ENCODE data around the gene THRB.

THRB gene

GRCh38 chr3:24373198-24373959 is 121.3 kb downstream of the THRB start:
- H3K9ac ChIP-seq (ENCODE audit: low read length): no peak overlapping the region
- H3K36me3 ChIP-seq (ENCODE audit: low read length): no peaks in the 10 kb centered on the region
- no peaks in the 10 kb centered on the region for H3K9me2 ChIP-seq (replicated peaks; ENCODE audit: insufficient read depth, low read length)
- no peaks in the 10 kb centered on the region for H3F3A ChIP-seq (ENCODE audit: insufficient read depth)
- TF ChIP-seq, protein P1, sequence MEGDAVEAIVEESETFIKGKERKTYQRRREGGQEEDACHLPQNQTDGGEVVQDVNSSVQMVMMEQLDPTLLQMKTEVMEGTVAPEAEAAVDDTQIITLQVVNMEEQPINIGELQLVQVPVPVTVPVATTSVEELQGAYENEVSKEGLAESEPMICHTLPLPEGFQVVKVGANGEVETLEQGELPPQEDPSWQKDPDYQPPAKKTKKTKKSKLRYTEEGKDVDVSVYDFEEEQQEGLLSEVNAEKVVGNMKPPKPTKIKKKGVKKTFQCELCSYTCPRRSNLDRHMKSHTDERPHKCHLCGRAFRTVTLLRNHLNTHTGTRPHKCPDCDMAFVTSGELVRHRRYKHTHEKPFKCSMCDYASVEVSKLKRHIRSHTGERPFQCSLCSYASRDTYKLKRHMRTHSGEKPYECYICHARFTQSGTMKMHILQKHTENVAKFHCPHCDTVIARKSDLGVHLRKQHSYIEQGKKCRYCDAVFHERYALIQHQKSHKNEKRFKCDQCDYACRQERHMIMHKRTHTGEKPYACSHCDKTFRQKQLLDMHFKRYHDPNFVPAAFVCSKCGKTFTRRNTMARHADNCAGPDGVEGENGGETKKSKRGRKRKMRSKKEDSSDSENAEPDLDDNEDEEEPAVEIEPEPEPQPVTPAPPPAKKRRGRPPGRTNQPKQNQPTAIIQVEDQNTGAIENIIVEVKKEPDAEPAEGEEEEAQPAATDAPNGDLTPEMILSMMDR (IDR thresholded peaks at IDR 0.05; ENCODE audit: insufficient read depth, low read length, poor library complexity, severe bottlenecking): no peak
- no peak for TF ChIP-seq EZH2phosphoT487 (conservative IDR thresholded peaks at IDR 0.05; ENCODE audit: low read length)
- H3K27ac ChIP-seq (ENCODE audit: low read depth, low read length): no peak overlapping the region
- H3K27me3 ChIP-seq (ENCODE audit: low read length): no peaks in the 10 kb centered on the region
- no peaks in the 10 kb centered on the region for H3K79me2 ChIP-seq (ENCODE audit: insufficient read depth, low read length)
- H2AFZ ChIP-seq (ENCODE audit: low read depth, low read length, severe bottlenecking): no peak overlapping the region
- no peak overlapping the region for H3K4me3 ChIP-seq (ENCODE audit: insufficient read depth, low read length, poor library complexity, severe bottlenecking)
- no peak overlapping the region for H3K4me2 ChIP-seq (ENCODE audit: low read depth, low read length, poor library complexity, severe bottlenecking)
- no peaks in the 10 kb centered on the region for H4K20me1 ChIP-seq (ENCODE audit: low read depth, low read length)
- H3K9me3 ChIP-seq (ENCODE audit: insufficient read depth, low read length): no peaks in the 10 kb centered on the region

GRCh38 chr3:24372559-24373197 is 122.0 kb downstream of the THRB start:
- Histone ChIP-seq H3F3A (ENCODE audit: insufficient read depth) (no peaks in the 10 kb centered on the region), H4K20me1 (ENCODE audit: low read depth, low read length) (no peaks in the 10 kb centered on the region), H3K9ac (ENCODE audit: low read length) (no peak overlapping the region), H3K36me3 (ENCODE audit: low read length) (no peaks in the 10 kb centered on the region), H3K27ac (ENCODE audit: low read depth, low read length) (no peak overlapping the region), H3K4me3 (ENCODE audit: insufficient read depth, low read length, poor library complexity, severe bottlenecking) (no peak overlapping the region), H3K27me3 (ENCODE audit: low read length) (no peaks in the 10 kb centered on the region), H3K9me2 (replicated peaks; ENCODE audit: insufficient read depth, low read length) (no peaks in the 10 kb centered on the region), H3K79me2 (ENCODE audit: insufficient read depth, low read length) (no peaks in the 10 kb centered on the region), H3K4me2 (ENCODE audit: low read depth, low read length, poor library complexity, severe bottlenecking) (no peak overlapping the region), H2AFZ (ENCODE audit: low read depth, low read length, severe bottlenecking) (no peak overlapping the region), H3K9me3 (ENCODE audit: insufficient read depth, low read length) (no peaks in the 10 kb centered on the region)
- TF ChIP-seq, protein P1 (IDR thresholded peaks at IDR 0.05; ENCODE audit: insufficient read depth, low read length, poor library complexity, severe bottlenecking): no peak
- no peak for TF ChIP-seq EZH2phosphoT487 (conservative IDR thresholded peaks at IDR 0.05; ENCODE audit: low read length)

GRCh38 chr3:24370352-24371090 is 124.1 kb downstream of the THRB start:
- Histone ChIP-seq H3K27me3 (ENCODE audit: low read length) (no peaks in the 10 kb centered on the region), H3F3A (ENCODE audit: insufficient read depth) (no peaks in the 10 kb centered on the region), H3K79me2 (ENCODE audit: insufficient read depth, low read length) (no peaks in the 10 kb centered on the region), H3K9me2 (replicated peaks; ENCODE audit: insufficient read depth, low read length) (no peaks in the 10 kb centered on the region), H3K9me3 (ENCODE audit: insufficient read depth, low read length) (no peaks in the 10 kb centered on the region), H3K36me3 (ENCODE audit: low read length) (no peaks in the 10 kb centered on the region), H3K4me3 (ENCODE audit: insufficient read depth, low read length, poor library complexity, severe bottlenecking) (no peak overlapping the region), H3K9ac (ENCODE audit: low read length) (no peak overlapping the region), H2AFZ (ENCODE audit: low read depth, low read length, severe bottlenecking) (no peak overlapping the region), H3K27ac (ENCODE audit: low read depth, low read length) (no peak overlapping the region), H4K20me1 (ENCODE audit: low read depth, low read length) (no peaks in the 10 kb centered on the region), H3K4me2 (ENCODE audit: low read depth, low read length, poor library complexity, severe bottlenecking) (no peak overlapping the region)
- TF ChIP-seq, protein P1 (IDR thresholded peaks at IDR 0.05; ENCODE audit: insufficient read depth, low read length, poor library complexity, severe bottlenecking): no peak
- no peak for TF ChIP-seq EZH2phosphoT487 (conservative IDR thresholded peaks at IDR 0.05; ENCODE audit: low read length)

Data from SU-DHL-6 (cell line).